HepG2 (cell line): Measurements from ENCODE around the gene MYO7B. TPM values are rescaled to one million over a fixed set of nuclear protein-coding genes. Genes with fewer than 3 reads are reported as not detected.

Source experiments
- BCLAF1 ChIP-seq: fragments of 450-650 bp; IDR thresholded peaks from 2 replicates; pipeline ENCODE4 v1.6.1; 2017; ENCODE audit warnings: mild to moderate bottlenecking
- HOMEZ ChIP-seq: IDR thresholded peaks from 2 replicates; pipeline ENCODE4 v1.6.1; 2016; ENCODE audit warnings: low read depth
- KLF15 ChIP-seq: sonication (generic); formaldehyde crosslinking; IDR thresholded peaks from 2 replicates; pipeline ENCODE4 v1.8.1; 2023; ENCODE audit warnings: borderline replicate concordance, mild to moderate bottlenecking, inconsistent platforms, missing genetic modification reagents, mixed read lengths
- PATZ1 ChIP-seq: sonication (generic); formaldehyde crosslinking; IDR thresholded peaks from 2 replicates; pipeline ENCODE4 v1.4.0; 2020; ENCODE audit warnings: missing genetic modification reagents
- ZNF609 ChIP-seq: sonication (generic); formaldehyde crosslinking; IDR thresholded peaks from 2 replicates; pipeline ENCODE4 v1.4.0; 2020; ENCODE audit warnings: mild to moderate bottlenecking, missing genetic modification reagents, borderline replicate concordance
- ZNF646 ChIP-seq: sonication (generic); formaldehyde crosslinking; IDR thresholded peaks from 2 replicates; pipeline ENCODE4 v1.9.0; 2021; ENCODE audit warnings: mild to moderate bottlenecking, missing genetic modification reagents
- ZNF777 ChIP-seq: sonication (generic); formaldehyde crosslinking; IDR thresholded peaks from 2 replicates; pipeline ENCODE4 v1.4.0; 2020; ENCODE audit warnings: missing genetic modification reagents
- ZNF850 ChIP-seq: sonication (generic); formaldehyde crosslinking; conservative IDR thresholded peaks from 2 replicates; pipeline ENCODE4 v1.9.0; 2021; ENCODE audit warnings: mild to moderate bottlenecking, missing genetic modification reagents
- ZNF878 ChIP-seq: sonication (generic); formaldehyde crosslinking; IDR thresholded peaks from 2 replicates; pipeline ENCODE4 v1.8.1; 2023; ENCODE audit warnings: mild to moderate bottlenecking, missing genetic modification reagents, moderate library complexity
- polyA plus RNA-seq, 8 experiments: library from polyadenylated mRNA; depleted of rRNA in 3 of 8; stranded (reverse) in 7 of 8; unstranded in 1 of 8; fragments of >200 nt; fragmentation: Illumina TruSeq in 4 of 8; extraction: Trizol in 4 of 8; gene quantifications; 2 replicates each; pipeline versions ENCODE4 v1.2.1 to v1.2.3, GENCODE V29; 2011 to 2016; ENCODE audit warnings: low read depth in 4 of 8, missing spikeins in 1 of 8, mixed read lengths in 1 of 8; ENCODE audit not compliant: insufficient read depth in 1 of 8
- total RNA-seq, 5 experiments: library from RNA; depleted of rRNA; stranded (reverse); fragments of >200 nt; fragmentation: Illumina TruSeq; extraction: Trizol; gene quantifications; 2 replicates each; pipeline ENCODE4 v1.2.3, GENCODE V29; 2016; ENCODE audit warnings: low read depth in 1 of 5

Gene MYO7B
- total and polyA plus RNA-seq, 2 of the 13 experiments (the other 11 are each of a cell fraction or from before 2014, with no cell fraction given): not detected

- TF ChIP-seq HOMEZ: no peak
- no peak for TF ChIP-seq ZNF646 (CRISPR knock-in tag)
- TF ChIP-seq ZNF878 (CRISPR knock-in tag): no peak
- TF ChIP-seq KLF15 (CRISPR knock-in tag): no peak
- no peak for TF ChIP-seq ZNF777
- no peak for TF ChIP-seq BCLAF1
- no peak for TF ChIP-seq ZNF609 (CRISPR knock-in tag)
- TF ChIP-seq ZNF850 (CRISPR knock-in tag): no peak
- no peak for TF ChIP-seq PATZ1 (CRISPR knock-in tag)
Measured at GRCh38 chr2:127619877-127620705, 84.6 kb downstream of the MYO7B start (continued).
